ENCODE results near the gene ACER1.

- TF ChIP-seq CTCF (conservative IDR thresholded peaks at IDR 0.05; ENCODE audit: low read depth in 2 of 2) (no peak), POLR2AphosphoS5 (IDR thresholded peaks at IDR 0.05; ENCODE audit: low read depth) (no peak), EZH2phosphoT487 (IDR thresholded peaks at IDR 0.05; ENCODE audit: unreplicated experiment) (no peak), REST (IDR thresholded peaks at IDR 0.05; ENCODE audit: unreplicated experiment) (no peak)
These were observed 61.0 kb downstream of the ACER1 start for GRCh38 chr19:6272411-6272791.
